Neural crest cell (in vitro differentiated cells): ENCODE measurements around the gene SPANXD. TPM values are rescaled to one million over a fixed set of nuclear protein-coding genes. Genes with fewer than 3 reads are reported as not detected.
"Not testable (repeated sequence)": the region's sequence is repeated elsewhere in the genome, so short reads cannot be mapped to it uniquely, and the experiment has no call there.

ENCODE experiments used
- DNase-seq: peaks from one replicate; pipeline ENCODE4 v3.0.0; 2021; ENCODE audit warnings: low read depth, mixed read lengths, low spot score
- H3K27ac Mint-ChIP-seq: one replicate; pipeline ENCODE4 v1.8.0; 2021; ENCODE audit warnings: mild to moderate bottlenecking, mixed read lengths; ENCODE audit not compliant: unreplicated experiment
- H3K27me3 Mint-ChIP-seq: 2 replicates; pipeline ENCODE4 v1.8.0; 2021; ENCODE audit warnings: low read depth, mild to moderate bottlenecking, mixed read lengths
- H3K36me3 Mint-ChIP-seq: 2 replicates; pipeline ENCODE4 v1.8.0; 2021; ENCODE audit warnings: low read depth, mild to moderate bottlenecking, mixed read lengths
- H3K4me1 Mint-ChIP-seq: 2 replicates; pipeline ENCODE4 v1.8.0; 2021; ENCODE audit warnings: mixed read lengths
- H3K4me3 Mint-ChIP-seq: one replicate; pipeline ENCODE4 v1.8.0; 2021; ENCODE audit warnings: mild to moderate bottlenecking, mixed read lengths
- H3K9me3 Mint-ChIP-seq: 2 replicates; pipeline ENCODE4 v1.8.0; 2021; ENCODE audit warnings: mixed read lengths
- CTCF ChIP-seq: fragments of 200-600 bp; sonication (generic); conservative IDR thresholded peaks from 2 replicates; pipeline ENCODE4 v1.5.0; 2021; ENCODE audit warnings: antibody characterized with exemption, mild to moderate bottlenecking
- long read RNA-seq: library from polyadenylated mRNA; unstranded; transcript quantifications from one replicate; pipeline ENCODE4 v2.0.0, GENCODE V29; 2020
- total RNA-seq: library from RNA; stranded (reverse); gene quantifications from 2 replicates; pipeline ENCODE4 v1.2.1, GENCODE V29; 2021

SPANXD gene
- not detected in 2 replicates for total RNA-seq
- long read RNA-seq: 0 reads

DNA sequence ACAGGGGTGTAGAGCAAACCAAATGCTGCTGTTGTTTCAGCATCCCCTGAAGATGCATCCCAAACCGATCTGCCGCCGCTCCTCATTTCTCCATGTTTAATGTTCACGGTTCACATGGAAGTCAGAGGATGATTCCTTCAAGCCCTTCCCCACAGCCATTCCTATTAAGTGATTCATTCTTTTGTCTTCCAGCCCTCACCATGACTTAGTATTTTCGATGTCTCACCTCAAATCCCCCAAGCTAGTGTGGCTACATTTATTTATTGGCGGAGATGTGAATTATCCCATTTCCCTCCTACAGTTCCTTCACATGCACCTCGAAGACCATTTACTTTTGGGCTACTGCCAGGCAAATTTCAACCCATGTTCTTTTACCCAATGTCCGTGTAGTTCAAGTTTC lies at the start of gene SPANXD:
Gene SPANXD, minus strand, starts transcription at position 101 of the 400 bp plus-strand sequence. CDS start 334 bp downstream, outside the sequence.
- not testable (repeated sequence) for H3K27me3 Mint-ChIP-seq, H3K9me3 Mint-ChIP-seq, H3K4me1 Mint-ChIP-seq, DNase-seq, H3K36me3 Mint-ChIP-seq, H3K27ac Mint-ChIP-seq, H3K4me3 Mint-ChIP-seq

DNA sequence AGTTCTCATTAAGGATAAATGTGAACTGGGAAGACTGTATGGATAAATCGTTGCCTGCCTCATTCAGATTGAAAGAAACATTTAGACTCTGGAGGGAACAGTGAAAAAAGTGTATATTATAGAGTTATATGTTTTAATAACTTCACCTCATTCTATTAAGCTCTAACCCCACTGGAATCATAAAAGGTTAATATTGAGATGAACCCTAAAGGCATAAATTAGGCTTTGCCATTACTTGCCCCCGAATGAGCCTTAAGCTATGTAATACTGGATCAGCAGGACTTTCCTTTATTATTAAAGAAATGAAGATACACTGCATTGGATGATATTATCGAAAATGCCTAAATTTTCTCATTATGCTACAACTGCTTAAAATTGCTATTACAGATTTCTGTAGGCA lies 44.1 kb upstream of the SPANXD start:
- peaks cover 8% of the 10 kb centered on the region for H3K9me3 Mint-ChIP-seq
- no peaks in the 10 kb centered on the region for H3K36me3 Mint-ChIP-seq
- H3K4me1 Mint-ChIP-seq: no peaks in the 10 kb centered on the region
- TF ChIP-seq CTCF: no peak
- H3K27ac Mint-ChIP-seq: no peak overlapping the region
- no peak for DNase-seq
- no peak overlapping the region for H3K4me3 Mint-ChIP-seq
- no peaks in the 10 kb centered on the region for H3K27me3 Mint-ChIP-seq

- TF ChIP-seq CTCF: no peak
- H3K4me1 Mint-ChIP-seq: no peaks in the 10 kb centered on the region
These were observed 38.1 kb upstream of the SPANXD start for GRCh38 chrX:141736656-141737055.

DNA sequence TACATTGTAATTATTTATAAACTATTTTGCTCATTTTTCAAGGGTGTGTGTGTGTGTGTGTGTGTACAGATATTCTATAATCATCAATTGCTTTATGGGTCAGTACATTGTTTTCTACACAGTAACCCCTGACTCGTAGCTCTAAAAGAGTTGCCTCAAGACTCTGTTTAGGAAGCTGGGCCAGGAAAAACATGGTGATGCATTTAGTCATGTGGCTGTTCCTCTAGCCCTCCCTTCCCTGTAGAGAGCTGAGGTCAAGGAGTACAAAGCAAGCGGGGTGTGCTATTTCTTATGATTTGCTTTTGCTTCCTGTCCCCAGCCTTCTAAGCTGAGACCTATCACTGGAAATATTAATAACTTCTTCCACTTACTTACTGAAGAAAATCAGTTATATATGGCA lies 34.8 kb upstream of the SPANXD start:
- DNase-seq: no peak
- Mint-ChIP-seq H3K4me3 (no peak overlapping the region), H3K36me3 (no peaks in the 10 kb centered on the region), H3K4me1 (no peaks in the 10 kb centered on the region), H3K9me3 (peaks cover 3% of the 10 kb centered on the region), H3K27me3 (no peaks in the 10 kb centered on the region), H3K27ac (no peak overlapping the region)
- TF ChIP-seq CTCF: no peak

More at GRCh38 chrX:141736656-141737055, 38.1 kb upstream of the SPANXD start:
- Mint-ChIP-seq H3K4me3 (no peak overlapping the region), H3K27ac (no peak overlapping the region), H3K9me3 (peaks cover 3% of the 10 kb centered on the region), H3K36me3 (no peaks in the 10 kb centered on the region), H3K27me3 (no peaks in the 10 kb centered on the region)
- DNase-seq: no peak

DNA sequence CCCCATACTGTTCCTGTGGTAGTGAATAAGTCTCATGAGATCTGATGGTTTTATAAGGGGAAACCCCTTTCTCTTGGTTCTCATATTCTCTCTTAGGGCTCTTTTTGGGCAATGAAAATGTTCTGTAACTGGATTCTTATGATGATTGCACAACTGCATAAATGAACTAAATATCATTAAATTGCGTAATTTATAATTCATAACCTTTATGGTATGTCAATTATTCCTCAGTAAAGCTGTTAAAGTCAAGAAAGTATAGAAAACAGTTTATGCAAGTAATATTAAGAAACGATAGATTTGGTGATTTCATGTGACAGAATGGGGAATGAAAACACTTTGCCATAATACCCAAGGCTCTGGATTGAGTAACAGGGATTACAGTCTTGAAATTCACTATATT lies 33.5 kb upstream of the SPANXD start:
- no peaks in the 10 kb centered on the region for H3K36me3 Mint-ChIP-seq
- H3K27me3 Mint-ChIP-seq: no peaks in the 10 kb centered on the region
- H3K4me3 Mint-ChIP-seq: no peak overlapping the region

GRCh38 chrX:141724186-141724585 lies 25.6 kb upstream of the SPANXD start:
- no peak for DNase-seq
- Mint-ChIP-seq H3K27ac (no peak overlapping the region), H3K4me3 (no peak overlapping the region), H3K36me3 (no peaks in the 10 kb centered on the region), H3K9me3 (peaks cover 8% of the 10 kb centered on the region), H3K4me1 (no peaks in the 10 kb centered on the region), H3K27me3 (no peaks in the 10 kb centered on the region)
- TF ChIP-seq CTCF: no peak

More for the DNA sequence above, 33.5 kb upstream of the SPANXD start:
- Mint-ChIP-seq H3K4me1 (no peaks in the 10 kb centered on the region), H3K27ac (no peak overlapping the region), H3K9me3 (peaks cover 2% of the 10 kb centered on the region)
- DNase-seq: no peak
- no peak for TF ChIP-seq CTCF
